ENCODE measurements around the gene MEOX1. TPM values are rescaled to one million over a fixed set of nuclear protein-coding genes. Genes with fewer than 3 reads are reported as not detected.
"Not testable (repeated sequence)": the region's sequence is repeated elsewhere in the genome, so short reads cannot be mapped to it uniquely, and the experiment has no call there.

MEOX1 gene
- total and polyA plus RNA-seq, 3 experiments from 2014 or later: 0.86 to 5.4 (median 1.2) TPM

DNA sequence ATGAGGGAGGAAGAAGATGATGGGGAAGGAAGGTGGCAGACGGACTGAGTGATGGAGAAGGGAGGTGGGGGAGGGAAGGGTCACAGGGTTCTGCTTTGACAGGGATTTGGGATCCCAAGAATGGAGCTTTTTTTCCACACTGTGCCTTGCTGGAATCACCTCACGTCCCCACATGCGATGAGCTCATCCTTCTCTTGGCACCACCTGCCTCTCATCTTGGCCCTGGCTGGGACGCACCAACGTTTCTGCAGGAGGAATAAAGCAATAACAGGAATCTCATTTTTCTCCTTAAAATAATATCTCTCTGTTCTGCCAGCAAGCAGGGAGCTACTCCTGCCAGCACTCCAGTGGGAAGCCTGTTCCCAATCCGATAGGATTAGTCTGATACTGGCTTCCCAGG, 47.8 kb downstream of the MEOX1 start:
- H3K36me3 Mint-ChIP-seq: no peaks in the 10 kb centered on the region
- CTCF ChIA-PET: no interaction called here
- peaks cover 0 to 1% (median 0%) of the 10 kb centered on the region in 5 donors for H3K9me3 Mint-ChIP-seq

DNA sequence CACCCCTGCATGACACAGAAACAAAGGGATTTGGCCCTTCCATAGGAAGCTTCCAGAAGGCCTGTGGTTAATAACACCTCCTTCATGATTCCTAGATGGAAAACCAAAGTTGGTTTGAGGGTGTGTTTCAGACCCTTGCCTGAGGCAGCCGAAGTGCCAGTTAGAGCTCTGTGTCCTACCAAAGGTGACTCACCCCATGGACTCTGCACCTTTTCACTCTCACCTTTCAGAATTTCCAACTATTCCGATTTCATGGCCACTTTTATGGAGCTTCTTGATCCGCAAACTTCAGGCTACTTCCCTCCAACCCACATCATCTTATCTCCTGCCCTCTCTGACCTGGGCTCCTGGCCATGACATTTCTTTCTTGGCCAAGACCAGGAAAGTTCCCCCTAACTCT, 49.2 kb downstream of the MEOX1 start:
- H3K36me3 Mint-ChIP-seq: no peaks in the 10 kb centered on the region
- no peaks in the 10 kb centered on the region for H3K4me1 Mint-ChIP-seq
- ChIA-PET CTCF (no interaction called here), POLR2A (no interaction called here)
- H3K27me3 Mint-ChIP-seq: peaks cover 0 to 11% of the 10 kb centered on the region in 2 donors
- Histone ChIP-seq H3K9me3 (ENCODE audit: low read length) (no peaks in the 10 kb centered on the region), H3K4me3 (ENCODE audit: low read length) (no peak overlapping the region), H3K36me3 (ENCODE audit: insufficient read depth, low read length) (no peaks in the 10 kb centered on the region), H3K27me3 (ENCODE audit: insufficient read depth, low read length, poor library complexity, severe bottlenecking) (no peaks in the 10 kb centered on the region), H3K4me1 (ENCODE audit: insufficient read depth, low read length) (no peaks in the 10 kb centered on the region), H3K27ac (ENCODE audit: low read depth, low read length) (no peak overlapping the region)
- DNase-seq: no peak
- no peak overlapping the region for H3K27ac Mint-ChIP-seq
- no peak overlapping the region for H3K4me3 Mint-ChIP-seq
- peaks cover 0 to 1% (median 0%) of the 10 kb centered on the region in 5 donors for H3K9me3 Mint-ChIP-seq

More for the DNA sequence above, 47.8 kb downstream of the MEOX1 start:
- no peak for DNase-seq
- Histone ChIP-seq H3K27me3 (ENCODE audit: insufficient read depth, low read length, poor library complexity, severe bottlenecking) (no peaks in the 10 kb centered on the region), H3K4me3 (ENCODE audit: low read length) (no peak overlapping the region), H3K9me3 (ENCODE audit: low read length) (no peaks in the 10 kb centered on the region), H3K27ac (ENCODE audit: low read depth, low read length) (no peak overlapping the region), H3K4me1 (ENCODE audit: insufficient read depth, low read length) (no peaks in the 10 kb centered on the region), H3K36me3 (ENCODE audit: insufficient read depth, low read length) (no peaks in the 10 kb centered on the region)
- POLR2A ChIA-PET: interaction anchor here (0.5 kb wide), 1 partner anchor 72 kb away, joined by 3 read pairs; no protein-coding TSS in a partner anchor
- Mint-ChIP-seq H3K27ac (no peak overlapping the region), H3K4me3 (no peak overlapping the region), H3K4me1 (no peaks in the 10 kb centered on the region), H3K27me3 (peaks cover 0 to 11% of the 10 kb centered on the region in 2 donors)

DNA sequence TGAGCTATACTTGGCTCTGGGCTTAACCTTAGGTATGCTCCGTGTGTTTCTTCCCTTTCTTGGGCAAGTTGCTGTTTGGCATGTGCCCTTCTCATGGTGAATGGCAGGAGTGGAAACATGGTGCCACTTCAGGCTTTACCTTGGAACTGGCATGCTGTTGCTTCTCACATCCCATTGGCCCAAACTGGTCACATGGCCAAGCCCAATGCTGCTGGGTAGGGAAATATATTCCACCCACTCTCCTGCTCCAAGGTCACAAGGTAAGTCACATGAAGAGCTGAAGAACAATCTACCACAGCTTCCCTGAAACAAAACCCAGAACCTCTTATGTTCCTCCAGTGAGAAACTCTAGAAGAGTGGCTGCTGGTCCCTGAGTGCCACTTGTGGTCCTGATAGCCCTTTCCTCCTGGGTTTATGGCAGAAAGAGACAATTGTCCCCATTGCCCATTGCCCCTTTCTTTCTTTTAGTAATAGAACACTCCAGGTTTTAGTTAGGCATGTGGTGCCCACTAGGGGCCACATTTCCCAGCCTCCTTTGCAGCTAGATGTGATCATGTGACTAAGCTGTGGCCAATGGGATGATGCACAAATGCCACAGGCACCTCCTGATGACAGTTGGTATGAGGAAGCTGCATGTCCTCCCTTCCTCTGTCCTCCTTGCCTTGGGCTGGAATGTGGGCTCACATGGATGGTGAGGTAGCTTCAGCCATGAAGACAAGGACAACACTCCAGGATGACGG, 50.3 kb downstream of the MEOX1 start:
- H3K27me3 ChIP-seq (ENCODE audit: insufficient read depth, low read length, poor library complexity, severe bottlenecking): no peaks in the 10 kb centered on the region
- H3K36me3 ChIP-seq (ENCODE audit: insufficient read depth, low read length): no peaks in the 10 kb centered on the region
- no peaks in the 10 kb centered on the region for H3K36me3 Mint-ChIP-seq
- H3K4me3 ChIP-seq (ENCODE audit: low read length): no peak overlapping the region
- no peak overlapping the region for H3K27ac Mint-ChIP-seq
- no peaks in the 10 kb centered on the region for H3K4me1 ChIP-seq (ENCODE audit: insufficient read depth, low read length)
- H3K4me3 Mint-ChIP-seq: no peak overlapping the region
- ChIA-PET POLR2A (no interaction called here), CTCF (no interaction called here)
- DNase-seq: no peak
- peaks cover 0 to 1% (median 0%) of the 10 kb centered on the region in 5 donors for H3K9me3 Mint-ChIP-seq
- H3K9me3 ChIP-seq (ENCODE audit: low read length): no peaks in the 10 kb centered on the region
- no peak overlapping the region for H3K27ac ChIP-seq (ENCODE audit: low read depth, low read length)
- peaks cover 0 to 11% of the 10 kb centered on the region in 2 donors for H3K27me3 Mint-ChIP-seq
- H3K4me1 Mint-ChIP-seq: no peaks in the 10 kb centered on the region

DNA sequence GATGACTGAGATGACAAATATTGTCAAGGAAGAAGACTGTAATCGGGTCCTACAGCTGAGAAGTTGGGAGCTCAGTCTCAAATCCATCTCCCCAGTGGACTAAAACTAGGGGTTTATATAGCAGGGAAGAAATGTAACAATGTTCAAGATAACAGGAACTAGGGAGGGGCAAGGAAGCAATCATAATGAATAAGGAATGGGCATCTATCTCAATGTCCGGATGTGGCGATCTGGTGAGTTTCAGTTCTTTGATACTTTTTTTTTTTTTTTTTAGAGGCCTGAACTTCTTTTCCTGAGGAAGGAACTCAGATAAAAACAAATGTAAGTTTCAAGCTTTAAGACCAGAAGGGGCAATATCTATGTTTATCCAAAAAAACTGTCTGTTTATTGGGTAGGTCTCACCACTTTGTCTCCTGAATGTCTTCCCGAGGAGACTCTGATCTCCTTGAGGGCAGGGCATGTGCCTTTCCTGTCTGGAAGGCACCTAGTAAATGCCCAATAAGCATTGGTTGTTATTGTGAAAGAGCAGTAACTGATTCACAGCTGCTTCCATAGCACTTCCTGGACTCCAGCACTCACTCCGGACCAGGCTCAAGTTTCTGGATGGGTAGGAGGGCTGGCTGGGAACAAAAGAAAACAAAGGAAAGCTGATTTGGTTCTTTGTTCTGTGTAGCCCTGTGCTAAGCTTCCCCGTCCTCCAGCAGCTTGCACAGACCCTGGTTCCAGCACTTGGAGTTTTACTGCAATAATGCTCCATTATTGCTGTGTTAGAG, 51.9 kb downstream of the MEOX1 start:
- Mint-ChIP-seq H3K27me3 (peaks cover 3 to 11% of the 10 kb centered on the region in 2 donors), H3K4me1 (no peaks in the 10 kb centered on the region), H3K36me3 (no peaks in the 10 kb centered on the region), H3K27ac (no peak overlapping the region), H3K9me3 (peaks cover 0 to 1% (median 0%) of the 10 kb centered on the region in 5 donors), H3K4me3 (no peak overlapping the region)
- no peak for DNase-seq
- CTCF ChIA-PET: no interaction called here
- Histone ChIP-seq H3K9me3 (ENCODE audit: low read length) (no peaks in the 10 kb centered on the region), H3K27me3 (ENCODE audit: insufficient read depth, low read length, poor library complexity, severe bottlenecking) (no peaks in the 10 kb centered on the region), H3K4me3 (ENCODE audit: low read length) (no peak overlapping the region), H3K36me3 (ENCODE audit: insufficient read depth, low read length) (no peaks in the 10 kb centered on the region), H3K4me1 (ENCODE audit: insufficient read depth, low read length) (no peaks in the 10 kb centered on the region), H3K27ac (ENCODE audit: low read depth, low read length) (no peak overlapping the region)
- POLR2A ChIA-PET: no interaction called here

DNA sequence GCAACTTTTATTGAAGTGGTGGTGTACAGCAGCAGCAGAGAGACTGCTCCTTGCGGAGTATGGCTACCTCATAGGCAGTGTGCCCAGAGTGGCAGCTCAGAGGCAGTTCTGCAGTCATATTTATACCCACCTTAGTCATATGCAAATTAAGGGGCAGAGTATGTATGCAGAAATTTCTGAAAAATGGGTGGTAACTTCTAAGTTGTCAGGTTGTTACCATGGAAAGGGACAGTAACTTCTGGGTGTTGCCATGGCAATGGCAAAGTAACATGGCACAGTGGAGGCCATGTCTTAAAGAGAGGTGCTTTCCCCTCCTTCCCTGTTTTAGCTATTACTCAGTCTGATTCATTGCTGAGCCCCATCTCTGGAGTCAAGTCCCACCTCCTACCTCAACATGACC, 53.4 kb downstream of the MEOX1 start:
- no peak overlapping the region for H3K4me3 Mint-ChIP-seq
- H3K27me3 ChIP-seq (ENCODE audit: insufficient read depth, low read length, poor library complexity, severe bottlenecking): no peaks in the 10 kb centered on the region
- ChIA-PET CTCF (no interaction called here), POLR2A (no interaction called here)
- no peaks in the 10 kb centered on the region for H3K4me1 Mint-ChIP-seq
- H3K4me3 ChIP-seq (ENCODE audit: low read length): no peak overlapping the region
- peaks cover 0 to 1% (median 0%) of the 10 kb centered on the region in 5 donors for H3K9me3 Mint-ChIP-seq
- H3K4me1 ChIP-seq (ENCODE audit: insufficient read depth, low read length): no peaks in the 10 kb centered on the region
- H3K27ac Mint-ChIP-seq: no peak overlapping the region
- no peak overlapping the region for H3K27ac ChIP-seq (ENCODE audit: low read depth, low read length)
- DNase-seq: no peak
- H3K9me3 ChIP-seq (ENCODE audit: low read length): no peaks in the 10 kb centered on the region
- H3K27me3 Mint-ChIP-seq: peaks cover 3 to 10% of the 10 kb centered on the region in 2 donors
- H3K36me3 Mint-ChIP-seq: no peaks in the 10 kb centered on the region
- H3K36me3 ChIP-seq (ENCODE audit: insufficient read depth, low read length): no peaks in the 10 kb centered on the region

DNA sequence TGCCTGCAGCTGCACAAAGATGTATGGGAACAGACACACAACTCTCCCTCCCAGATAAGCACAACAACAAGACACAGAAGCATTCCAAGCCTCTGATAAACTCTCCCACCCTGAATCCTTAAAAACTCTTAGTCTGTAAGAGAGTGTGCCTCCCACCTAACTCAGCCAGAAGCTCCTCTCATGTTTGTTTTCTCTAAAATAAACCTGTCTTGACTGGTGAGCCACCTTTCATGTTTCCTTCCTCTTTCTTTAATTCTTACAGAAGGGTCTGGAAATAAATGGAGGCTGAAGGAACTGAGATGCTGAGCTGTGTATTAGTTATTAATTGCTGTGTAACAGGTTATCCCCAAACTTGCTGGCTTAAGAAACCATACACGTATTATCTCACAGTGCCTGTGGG, 57.2 kb downstream of the MEOX1 start:
- peaks cover 5 to 17% of the 10 kb centered on the region in 2 donors for H3K27me3 Mint-ChIP-seq
- H3K4me1 Mint-ChIP-seq: no peaks in the 10 kb centered on the region
- H3K36me3 Mint-ChIP-seq: no peaks in the 10 kb centered on the region
- no peaks in the 10 kb centered on the region for H3K9me3 ChIP-seq (ENCODE audit: low read length)
- H3K36me3 ChIP-seq (ENCODE audit: insufficient read depth, low read length): no peaks in the 10 kb centered on the region
- DNase-seq: no peak
- ChIA-PET CTCF (no interaction called here), POLR2A (interaction anchor here (0.7 kb wide), 1 partner anchor 90 kb away, joined by 3 read pairs; no protein-coding TSS in a partner anchor)
- no peaks in the 10 kb centered on the region for H3K27me3 ChIP-seq (ENCODE audit: insufficient read depth, low read length, poor library complexity, severe bottlenecking)
- no peak overlapping the region for H3K4me3 Mint-ChIP-seq
- H3K4me1 ChIP-seq (ENCODE audit: insufficient read depth, low read length): no peaks in the 10 kb centered on the region
- H3K4me3 ChIP-seq (ENCODE audit: low read length): no peak overlapping the region
- no peaks in the 10 kb centered on the region for H3K9me3 Mint-ChIP-seq
- no peak overlapping the region for H3K27ac ChIP-seq (ENCODE audit: low read depth, low read length)
- H3K27ac Mint-ChIP-seq: no peak overlapping the region

DNA sequence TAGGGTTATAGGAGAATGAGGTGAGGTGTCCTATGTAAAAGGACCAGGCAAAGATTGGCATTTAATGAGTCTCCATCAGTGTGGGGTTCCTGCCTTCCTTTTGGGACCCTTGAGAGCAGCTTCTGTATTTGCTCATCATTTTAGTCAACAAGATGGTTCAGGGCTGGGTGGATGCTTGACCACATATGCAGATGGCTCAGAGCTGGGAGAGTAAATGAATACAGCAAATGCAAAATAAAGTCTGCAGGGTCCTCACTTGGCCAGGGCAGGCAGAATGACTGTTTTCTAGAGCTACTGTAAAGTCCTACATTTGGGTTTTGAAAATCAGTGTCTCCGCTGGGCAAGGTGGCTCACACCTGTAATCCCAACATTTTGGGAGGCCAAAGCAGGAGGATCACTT, 58.4 kb downstream of the MEOX1 start:
- no peaks in the 10 kb centered on the region for H3K9me3 ChIP-seq (ENCODE audit: low read length)
- Mint-ChIP-seq H3K27me3 (peaks cover 5 to 17% of the 10 kb centered on the region in 2 donors), H3K36me3 (no peaks in the 10 kb centered on the region), H3K9me3 (no peaks in the 10 kb centered on the region), H3K4me1 (no peaks in the 10 kb centered on the region), H3K4me3 (no peak overlapping the region), H3K27ac (no peak overlapping the region)
- no peaks in the 10 kb centered on the region for H3K4me1 ChIP-seq (ENCODE audit: insufficient read depth, low read length)
- no peak overlapping the region for H3K4me3 ChIP-seq (ENCODE audit: low read length)
- DNase-seq: no peak
- ChIA-PET POLR2A (no interaction called here), CTCF (no interaction called here)
- H3K27ac ChIP-seq (ENCODE audit: low read depth, low read length): no peak overlapping the region
- H3K36me3 ChIP-seq (ENCODE audit: insufficient read depth, low read length): no peaks in the 10 kb centered on the region
- H3K27me3 ChIP-seq (ENCODE audit: insufficient read depth, low read length, poor library complexity, severe bottlenecking): no peaks in the 10 kb centered on the region

DNA sequence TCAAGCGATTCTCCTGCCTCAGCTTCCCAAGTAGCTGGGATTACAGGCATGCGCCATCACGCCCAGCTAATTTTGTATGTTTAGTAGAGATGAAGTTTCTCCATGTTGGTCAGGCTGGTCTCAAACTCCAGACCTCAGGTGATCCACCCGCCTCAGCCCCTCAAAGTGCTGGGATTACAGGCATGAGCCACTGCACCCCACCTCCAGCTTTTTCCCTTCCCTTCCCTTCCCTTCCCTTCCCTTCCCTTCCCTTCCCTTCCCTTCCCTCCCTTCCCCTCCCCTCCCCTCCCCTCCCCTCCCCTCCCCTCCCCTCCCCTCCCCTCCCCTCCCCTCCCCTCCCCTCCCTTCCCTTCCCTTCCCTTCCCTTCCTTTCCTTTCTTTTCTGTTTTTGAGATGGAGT, 59.2 kb downstream of the MEOX1 start:
- H3K4me1 Mint-ChIP-seq; H3K4me1 ChIP-seq (ENCODE audit: insufficient read depth, low read length); DNase-seq; POLR2A ChIA-PET; H3K27ac Mint-ChIP-seq; H3K9me3 ChIP-seq (ENCODE audit: low read length); H3K9me3 Mint-ChIP-seq; H3K36me3 Mint-ChIP-seq; H3K27me3 ChIP-seq (ENCODE audit: insufficient read depth, low read length, poor library complexity, severe bottlenecking); H3K27ac ChIP-seq (ENCODE audit: low read depth, low read length); H3K36me3 ChIP-seq (ENCODE audit: insufficient read depth, low read length); H3K4me3 Mint-ChIP-seq; H3K4me3 ChIP-seq (ENCODE audit: low read length): not testable (repeated sequence)
- CTCF ChIA-PET: interaction anchor here (0.7 kb wide), 1 partner anchor 145 kb away, joined by 3 read pairs; no protein-coding TSS in a partner anchor
- peaks cover 5 to 17% of the 10 kb centered on the region in 2 donors for H3K27me3 Mint-ChIP-seq
